Activated B cell treated with CpG ODN at 0.5 μM for 24 hours (primary cell): ENCODE results near the gene ZNF548. TPM values are rescaled to one million over a fixed set of nuclear protein-coding genes. Genes with fewer than 3 reads are reported as not detected.

ENCODE experiments used
- ATAC-seq: fragments of 200-7000 bp; cut with Tn5 transposase; one replicate; pipeline ENCODE4 v1.10.0; 2021; ENCODE audit warnings: low read depth, mild to moderate bottlenecking, moderate library complexity
- CTCF ChIA-PET: fragments of 350-600 bp; sonication (Branson Sonifier 250); formaldehyde crosslinking; loops from one replicate; lab custom pipeline; 2021; ENCODE audit warnings: antibody characterized with exemption; lab: Charles Lee
- POLR2A ChIA-PET: fragments of 350-600 bp; sonication (Branson Sonifier 250); formaldehyde crosslinking; loops from one replicate; lab custom pipeline; 2021; ENCODE audit warnings: antibody characterized with exemption; lab: Charles Lee
- DNase-seq: peaks from one replicate; pipeline ENCODE4 v3.0.0; 2022
- H3K27ac Mint-ChIP-seq: one replicate; pipeline ENCODE4 v1.8.0; 2020; ENCODE audit warnings: mixed read lengths
- H3K27me3 Mint-ChIP-seq: one replicate; pipeline ENCODE4 v1.8.0; 2021; ENCODE audit warnings: mixed read lengths
- H3K36me3 Mint-ChIP-seq: one replicate; pipeline ENCODE4 v1.8.0; 2021; ENCODE audit warnings: low read depth, mixed read lengths
- H3K4me1 Mint-ChIP-seq: one replicate; pipeline ENCODE4 v1.8.0; 2021; ENCODE audit warnings: mixed read lengths
- H3K4me3 Mint-ChIP-seq: one replicate; pipeline ENCODE4 v1.8.0; 2020; ENCODE audit warnings: mild to moderate bottlenecking, mixed read lengths
- H3K9me3 Mint-ChIP-seq: one replicate; pipeline ENCODE4 v1.8.0; 2020; ENCODE audit warnings: mixed read lengths
- intact Hi-C: fragments of 100-400 bp; cut with micrococcal nuclease; formaldehyde crosslinking; loops from one replicate; pipeline ENCODE4 v1.15.1; 2024
- total RNA-seq: library from RNA; stranded (reverse); gene quantifications from 2 replicates; pipeline ENCODE4 v1.2.3, GENCODE V29; 2022
- TF ChIP-seq, protein P1 (sequence below): fragments of 200-600 bp; IDR thresholded peaks from one replicate; pipeline ENCODE4 v1.8.0; 2022; ENCODE audit warnings: antibody characterized with exemption, mild to moderate bottlenecking

Gene ZNF548
- total RNA-seq, 1 donor from 2014 or later: 39.7 TPM

- H3K36me3 Mint-ChIP-seq: peaks cover 83% of the 10 kb centered on the region
- TF ChIP-seq, protein P1, sequence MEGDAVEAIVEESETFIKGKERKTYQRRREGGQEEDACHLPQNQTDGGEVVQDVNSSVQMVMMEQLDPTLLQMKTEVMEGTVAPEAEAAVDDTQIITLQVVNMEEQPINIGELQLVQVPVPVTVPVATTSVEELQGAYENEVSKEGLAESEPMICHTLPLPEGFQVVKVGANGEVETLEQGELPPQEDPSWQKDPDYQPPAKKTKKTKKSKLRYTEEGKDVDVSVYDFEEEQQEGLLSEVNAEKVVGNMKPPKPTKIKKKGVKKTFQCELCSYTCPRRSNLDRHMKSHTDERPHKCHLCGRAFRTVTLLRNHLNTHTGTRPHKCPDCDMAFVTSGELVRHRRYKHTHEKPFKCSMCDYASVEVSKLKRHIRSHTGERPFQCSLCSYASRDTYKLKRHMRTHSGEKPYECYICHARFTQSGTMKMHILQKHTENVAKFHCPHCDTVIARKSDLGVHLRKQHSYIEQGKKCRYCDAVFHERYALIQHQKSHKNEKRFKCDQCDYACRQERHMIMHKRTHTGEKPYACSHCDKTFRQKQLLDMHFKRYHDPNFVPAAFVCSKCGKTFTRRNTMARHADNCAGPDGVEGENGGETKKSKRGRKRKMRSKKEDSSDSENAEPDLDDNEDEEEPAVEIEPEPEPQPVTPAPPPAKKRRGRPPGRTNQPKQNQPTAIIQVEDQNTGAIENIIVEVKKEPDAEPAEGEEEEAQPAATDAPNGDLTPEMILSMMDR: no peak
Observed at GRCh38 chr19:57376151-57376550, 13.5 kb upstream of the ZNF548 start.

DNA sequence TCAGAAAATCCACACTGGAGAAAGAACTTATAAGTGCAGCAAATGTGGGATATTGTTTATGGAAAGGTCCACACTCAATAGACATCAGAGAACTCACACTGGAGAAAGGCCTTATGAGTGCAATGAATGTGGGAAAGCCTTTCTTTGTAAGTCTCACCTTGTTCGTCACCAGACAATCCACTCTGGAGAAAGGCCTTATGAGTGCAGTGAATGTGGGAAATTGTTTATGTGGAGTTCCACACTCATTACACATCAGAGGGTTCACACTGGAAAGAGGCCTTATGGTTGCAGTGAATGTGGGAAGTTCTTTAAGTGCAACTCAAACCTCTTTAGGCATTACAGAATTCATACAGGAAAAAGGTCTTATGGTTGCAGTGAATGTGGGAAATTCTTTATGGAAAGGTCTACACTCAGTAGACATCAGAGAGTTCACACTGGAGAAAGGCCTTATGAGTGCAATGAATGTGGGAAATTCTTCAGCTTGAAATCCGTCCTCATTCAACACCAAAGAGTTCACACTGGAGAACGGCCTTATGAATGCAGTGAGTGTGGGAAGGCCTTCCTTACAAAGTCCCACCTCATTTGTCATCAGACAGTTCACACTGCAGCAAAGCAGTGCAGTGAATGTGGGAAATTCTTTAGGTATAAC is 12.0 kb upstream of the ZNF548 start:
- ATAC-seq (no peak), DNase-seq (no peak)
- POLR2A ChIA-PET: no interaction called here
- TF ChIP-seq, protein P1: no peak
- Mint-ChIP-seq H3K27ac (no peak overlapping the region), H3K36me3 (peaks cover 68% of the 10 kb centered on the region), H3K4me1 (no peaks in the 10 kb centered on the region), H3K4me3 (no peak overlapping the region), H3K27me3 (no peaks in the 10 kb centered on the region), H3K9me3 (peaks cover 43% of the 10 kb centered on the region)
- CTCF ChIA-PET: no interaction called here
- intact Hi-C loops: no loop called here

More at GRCh38 chr19:57376151-57376550, 13.5 kb upstream of the ZNF548 start:
- Mint-ChIP-seq H3K4me3 (no peak overlapping the region), H3K27me3 (no peaks in the 10 kb centered on the region), H3K27ac (no peak overlapping the region), H3K9me3 (peaks cover 44% of the 10 kb centered on the region), H3K4me1 (no peaks in the 10 kb centered on the region)
- intact Hi-C loops: no loop called here
- ChIA-PET CTCF (no interaction called here), POLR2A (no interaction called here)
- DNase-seq (no peak), ATAC-seq (no peak)

GRCh38 chr19:57380923-57381322 is 8.7 kb upstream of the ZNF548 start:
- DNase-seq: no peak
- TF ChIP-seq, protein P1: no peak
- CTCF ChIA-PET: no interaction called here
- H3K27ac Mint-ChIP-seq: no peak overlapping the region
- peaks cover 36% of the 10 kb centered on the region for H3K36me3 Mint-ChIP-seq
- H3K4me1 Mint-ChIP-seq: no peaks in the 10 kb centered on the region
- H3K4me3 Mint-ChIP-seq: no peak overlapping the region
- intact Hi-C loops: no loop called here
- no peaks in the 10 kb centered on the region for H3K27me3 Mint-ChIP-seq
- ATAC-seq: no peak
- POLR2A ChIA-PET: no interaction called here
- peaks cover 35% of the 10 kb centered on the region for H3K9me3 Mint-ChIP-seq

DNA sequence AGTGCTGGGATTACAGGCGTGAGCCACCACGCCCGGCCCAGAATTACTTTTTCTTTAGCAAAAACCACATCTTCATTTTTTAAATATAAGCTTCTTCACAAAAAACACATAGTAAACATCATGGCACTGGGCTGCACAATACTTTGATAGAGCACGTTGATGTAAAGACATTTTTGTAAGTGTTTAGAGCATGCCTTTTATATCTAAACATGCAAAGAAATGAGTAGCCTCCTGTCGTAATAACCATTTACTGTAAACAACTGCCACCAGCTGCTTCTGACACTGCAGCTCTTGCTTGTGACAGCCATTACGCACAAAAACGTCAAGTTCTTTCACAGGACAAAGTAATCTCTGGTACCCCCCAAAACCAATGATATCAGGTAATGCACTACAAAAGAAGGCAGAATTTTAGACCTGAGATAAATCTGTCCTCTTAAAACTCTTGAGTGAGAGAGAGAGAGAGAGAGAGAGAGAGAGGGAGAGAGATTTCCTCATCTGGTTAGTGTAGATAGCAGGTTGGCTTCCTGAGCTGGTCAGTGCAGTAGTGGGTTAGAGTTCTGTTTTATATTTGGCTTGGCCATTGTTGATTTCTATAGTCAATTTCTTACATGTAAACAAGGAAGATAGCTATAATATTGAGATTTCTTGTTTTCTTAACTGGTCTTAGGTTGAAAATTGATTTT is 6.7 kb upstream of the ZNF548 start:
- H3K27me3 Mint-ChIP-seq: no peaks in the 10 kb centered on the region
- TF ChIP-seq, protein P1: no peak
- DNase-seq (no peak), ATAC-seq (no peak)
- no peak overlapping the region for H3K27ac Mint-ChIP-seq
- H3K9me3 Mint-ChIP-seq: peaks cover 29% of the 10 kb centered on the region
- peaks cover 17% of the 10 kb centered on the region for H3K36me3 Mint-ChIP-seq
- intact Hi-C loops: no loop called here
- no peaks in the 10 kb centered on the region for H3K4me1 Mint-ChIP-seq
- CTCF ChIA-PET: no interaction called here
- POLR2A ChIA-PET: no interaction called here
- no peak overlapping the region for H3K4me3 Mint-ChIP-seq

DNA sequence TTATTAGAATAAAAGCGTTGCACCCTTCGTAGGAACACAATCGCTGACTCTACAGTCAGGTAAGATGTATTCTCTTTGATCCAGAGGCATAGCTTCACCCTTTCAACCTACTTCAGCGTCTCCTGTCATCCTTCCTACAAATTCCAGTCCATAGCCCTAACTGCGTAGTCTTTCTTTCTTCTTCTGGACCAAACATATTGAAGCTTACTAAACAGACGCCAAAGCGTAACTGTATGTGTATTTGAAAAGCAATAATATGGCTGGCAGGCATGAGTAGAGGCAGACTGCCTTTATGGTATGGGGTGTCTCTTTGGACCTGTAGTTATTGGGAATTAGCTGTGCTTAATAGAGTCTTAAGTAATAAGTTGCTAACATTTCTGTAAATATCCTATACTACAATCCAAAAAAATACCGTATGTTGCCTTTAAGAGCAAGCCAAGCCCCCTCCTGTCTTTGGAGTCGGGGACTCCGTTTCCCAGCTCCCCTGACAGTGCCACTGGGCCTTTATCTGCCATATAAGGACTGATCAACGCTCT is 392 bp upstream of the ZNF548 start:
- H3K27me3 Mint-ChIP-seq: no peaks in the 10 kb centered on the region
- H3K4me3 Mint-ChIP-seq: peak overlapping the region; percentile 94
- ATAC-seq: no peak
- H3K36me3 Mint-ChIP-seq: peaks cover 31% of the 10 kb centered on the region
- H3K9me3 Mint-ChIP-seq: peaks cover 3% of the 10 kb centered on the region
- POLR2A ChIA-PET: interaction anchor here (0.6 to 2.4 kb wide), 14 partner anchors 21 to 1074 kb away, joined by 3 to 22 read pairs (median 5); partner anchors contain the start of genes TRAPPC2B, ZNF154, ZNF274 and ZNF304
- H3K27ac Mint-ChIP-seq: peak overlapping the region; percentile 91
- TF ChIP-seq, protein P1: no peak
- peaks cover 32% of the 10 kb centered on the region for H3K4me1 Mint-ChIP-seq
- CTCF ChIA-PET: interaction anchor here (1.0 kb wide), 1 partner anchor 17 kb away, joined by 3 read pairs; no protein-coding TSS in a partner anchor
- intact Hi-C loops: loop anchor here (1.0 to 5.0 kb wide), 12 partner anchors 22 to 996 kb away; partner anchors contain the start of genes ERVK3-1, TRAPPC2B, ZNF17 and ZNF264
- DNase-seq: no peak
